Neuronal stem cell (in vitro differentiated cells): ENCODE results near the gene FBF1.

ENCODE experiments used
- DNase-seq: peaks from one replicate; pipeline ENCODE4 v3.0.0-alpha.2; 2013; ENCODE audit warnings: low spot score
- H2AFZ ChIP-seq: one replicate; pipeline ENCODE4 v1.6.1; 2013; ENCODE audit warnings: mild to moderate bottlenecking, low read length, inconsistent platforms
- H2AK5ac ChIP-seq: 2 replicates; pipeline ENCODE4 v1.6.1; 2013; ENCODE audit warnings: low read depth, mild to moderate bottlenecking, inconsistent platforms, low read length, moderate library complexity, mixed read lengths
- H2BK120ac ChIP-seq: 2 replicates; pipeline ENCODE4 v1.6.1; 2013; ENCODE audit warnings: low read depth, mild to moderate bottlenecking, inconsistent platforms, low read length, moderate library complexity, mixed read lengths
- H2BK12ac ChIP-seq: one replicate; pipeline ENCODE4 v1.6.1; 2013; ENCODE audit warnings: low read length, inconsistent platforms
- H2BK15ac ChIP-seq: 2 replicates; pipeline ENCODE4 v1.6.1; 2013; ENCODE audit warnings: mild to moderate bottlenecking, low read length, inconsistent platforms, mixed read lengths
- H2BK5ac ChIP-seq: one replicate; pipeline ENCODE4 v1.6.1; 2013; ENCODE audit warnings: inconsistent platforms, mild to moderate bottlenecking, low read length, moderate library complexity
- H3K14ac ChIP-seq: one replicate; pipeline ENCODE4 v1.6.1; 2013; ENCODE audit warnings: low read length, inconsistent platforms
- H3K18ac ChIP-seq: 2 replicates; pipeline ENCODE4 v1.6.1; 2013; ENCODE audit warnings: low read length, inconsistent platforms
- H3K23ac ChIP-seq: 2 replicates; pipeline ENCODE4 v1.6.1; 2013; ENCODE audit warnings: low read depth, mild to moderate bottlenecking, mixed read lengths, low read length, inconsistent platforms; ENCODE audit not compliant: poor library complexity
- H3K27ac ChIP-seq: replicated peaks from 3 replicates; pipeline ENCODE4 v1.5.1; 2013; ENCODE audit warnings: low read length, inconsistent platforms
- H3K27me3 ChIP-seq, 3 experiments: 2 replicates each; pipeline ENCODE4 v1.6.1; 2013; ENCODE audit warnings: low read length in 3 of 3, mild to moderate bottlenecking in 2 of 3, inconsistent platforms in 1 of 3, low read depth in 1 of 3, mixed read lengths in 1 of 3, moderate library complexity in 1 of 3; ENCODE audit not compliant: control insufficient read depth in 3 of 3, insufficient read depth in 3 of 3
- H3K36me3 ChIP-seq, 2 donors: replicated peaks in 1 of 2; 2 replicates each; pipeline ENCODE4 v1.6.1; 2013; ENCODE audit warnings: low read length in 2 of 2; ENCODE audit not compliant: control insufficient read depth in 2 of 2, insufficient read depth in 2 of 2
- H3K4ac ChIP-seq: 2 replicates; pipeline ENCODE4 v1.6.1; 2013; ENCODE audit warnings: inconsistent platforms, mild to moderate bottlenecking, low read length, moderate library complexity
- H3K4me1 ChIP-seq, 2 donors: 1 replicate in 1 of 2; 2 replicates in 1 of 2; pipeline ENCODE4 v1.6.1; 2013; ENCODE audit warnings: low read length in 2 of 2, low read depth in 1 of 2; ENCODE audit not compliant: control insufficient read depth in 2 of 2, insufficient read depth in 1 of 2
- H3K4me2 ChIP-seq: one replicate; pipeline ENCODE4 v1.6.1; 2013; ENCODE audit warnings: mild to moderate bottlenecking, low read length, inconsistent platforms; ENCODE audit not compliant: insufficient read depth, poor library complexity, severe bottlenecking
- H3K4me3 ChIP-seq, 2 donors: 2 replicates each; pipeline ENCODE4 v1.5.1; 2013; ENCODE audit warnings: low read length in 2 of 2, mild to moderate bottlenecking in 2 of 2, inconsistent platforms in 1 of 2, moderate library complexity in 1 of 2
- H3K79me1 ChIP-seq: one replicate; pipeline ENCODE4 v1.6.1; 2013; ENCODE audit warnings: low read depth, mild to moderate bottlenecking, inconsistent platforms, low read length, moderate library complexity
- H3K9ac ChIP-seq: one replicate; pipeline ENCODE4 v1.6.1; 2013; ENCODE audit warnings: mild to moderate bottlenecking, low read depth, low read length, inconsistent platforms; ENCODE audit not compliant: poor library complexity
- H3K9me3 ChIP-seq, 2 donors: replicated peaks in 1 of 2; 2 replicates each; pipeline versions ENCODE3 to v1.6.1; 2013; ENCODE audit warnings: low read length in 2 of 2, mild to moderate bottlenecking in 2 of 2, inconsistent platforms in 1 of 2, low read depth in 1 of 2, mixed read lengths in 1 of 2, moderate library complexity in 1 of 2; ENCODE audit not compliant: control insufficient read depth in 2 of 2, insufficient read depth in 1 of 2
- H4K8ac ChIP-seq: one replicate; pipeline ENCODE4 v1.6.1; 2013; ENCODE audit warnings: low read depth, mild to moderate bottlenecking, inconsistent platforms, low read length, moderate library complexity
- H4K91ac ChIP-seq: one replicate; pipeline ENCODE4 v1.6.1; 2013; ENCODE audit warnings: low read length, low read depth, mild to moderate bottlenecking, inconsistent platforms; ENCODE audit not compliant: poor library complexity
- whole genome bisulfite sequencing, 2 donors: extraction: QIAGEN DNeasy Blood & Tissue Kit; methylation state at CpG; one replicate each; pipeline ENCODE4 v1.1.7; 2013; ENCODE audit warnings: missing lambda C conversion rate in 2 of 2, mixed read lengths in 1 of 2; ENCODE audit not compliant: insufficient read length in 2 of 2, insufficient replicate concordance in 1 of 2; ENCODE audit errors: extremely low coverage in 2 of 2; 5-methylcytosine and 5-hydroxymethylcytosine counted together

Gene FBF1

DNA sequence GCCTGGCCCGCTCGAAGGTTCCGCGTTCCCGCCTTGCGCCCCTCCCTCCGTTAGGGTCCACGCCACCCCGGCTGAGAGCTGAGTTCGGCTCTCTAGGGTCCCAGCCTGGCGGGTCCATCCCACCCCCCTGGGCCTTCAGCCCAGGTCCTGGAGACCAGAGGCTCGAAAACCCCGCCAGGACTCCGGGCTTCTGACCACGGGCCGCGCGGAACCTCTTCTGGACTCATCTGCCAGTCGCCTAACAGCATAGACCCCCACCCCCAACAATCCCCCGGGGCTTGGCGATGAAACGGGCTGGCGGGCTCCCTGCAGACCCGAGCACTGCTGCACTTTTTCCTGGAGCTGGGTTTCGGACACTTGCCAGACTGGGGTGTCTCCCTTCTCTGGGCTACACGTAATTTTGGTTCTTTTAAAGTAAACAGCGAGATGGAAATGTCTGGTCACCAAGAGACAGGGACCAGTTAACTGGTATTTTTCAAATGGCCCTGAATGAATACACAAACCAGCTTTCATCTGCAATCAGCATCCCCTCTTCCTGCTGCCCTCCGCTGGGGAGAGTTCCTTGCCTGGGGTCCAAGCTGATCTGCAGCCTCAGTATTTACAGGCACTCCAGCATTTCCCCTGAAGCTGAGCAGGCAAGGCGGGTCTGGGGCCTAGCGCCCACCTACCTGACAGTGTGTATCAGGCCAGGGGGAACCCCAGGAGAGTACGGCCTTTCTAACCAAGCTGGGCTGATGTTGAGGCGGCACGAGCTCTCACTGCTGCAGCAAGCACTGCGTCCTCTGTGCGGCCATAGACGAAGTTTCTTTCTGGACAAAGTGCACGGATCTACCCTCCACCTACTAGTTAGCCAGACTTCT is 43.5 kb downstream of the FBF1 start:
- peak overlapping the region; percentile 51 for H3K27ac ChIP-seq
- H3K14ac ChIP-seq = no peak overlapping the region
- H2BK15ac ChIP-seq = no peak overlapping the region
- no peaks in the 10 kb centered on the region for H3K9me3 ChIP-seq
- H2AK5ac ChIP-seq = peak overlapping the region; percentile 83
- peak overlapping the region; percentile 96 for H3K18ac ChIP-seq
- no peak overlapping the region for H3K4ac ChIP-seq
- peak overlapping the region; percentile 91 for H2AFZ ChIP-seq
- H4K8ac ChIP-seq = no peak overlapping the region
- no peak overlapping the region for H4K91ac ChIP-seq
- no peak overlapping the region for H2BK120ac ChIP-seq
- no peaks in the 10 kb centered on the region for H3K27me3 ChIP-seq
- DNase-seq = no peak
- peak overlapping the region; percentile 76 for H3K9ac ChIP-seq
- no peak overlapping the region for H3K4me3 ChIP-seq
- H3K4me2 ChIP-seq = peak overlapping the region; percentile 69
- peaks cover 0 to 13% of the 10 kb centered on the region in 2 donors for H3K4me1 ChIP-seq
- WGBS, 2 donors = no CpG with 5 or more reads among the region's 37 CpGs
- peak overlapping the region; percentile 72 for H2BK5ac ChIP-seq
- peaks cover 16% of the 10 kb centered on the region for H3K79me1 ChIP-seq
- H3K36me3 ChIP-seq = peaks cover 33 to 53% of the 10 kb centered on the region in 2 donors
- no peak overlapping the region for H2BK12ac ChIP-seq
- peak overlapping the region; percentile 98 for H3K23ac ChIP-seq

- Histone ChIP-seq H4K8ac (no peak within 1 kb of the TSS), H3K4ac (no peak within 1 kb of the TSS), H3K14ac (peak within 1 kb of the TSS; percentile 94), H2AFZ (peak within 1 kb of the TSS; percentile 91), H2BK15ac (peak within 1 kb of the TSS; percentile 94), H3K36me3 (peaks cover 31 to 45% of the 10 kb centered on the region in 2 donors), H3K23ac (peak within 1 kb of the TSS; percentile 98), H4K91ac (no peak within 1 kb of the TSS), H3K27me3 (no peaks in the 10 kb centered on the region), H2BK120ac (no peak within 1 kb of the TSS), H3K9me3 (no peaks in the 10 kb centered on the region), H3K79me1 (peaks cover 16% of the 10 kb centered on the region), H2BK12ac (peak within 1 kb of the TSS; percentile 4), H3K4me3 (peak within 1 kb of the TSS; percentile 62 to 99), H3K9ac (peak within 1 kb of the TSS; percentile 97), H3K4me1 (peaks cover 0 to 13% of the 10 kb centered on the region in 2 donors), H2BK5ac (peak within 1 kb of the TSS; percentile 72), H3K4me2 (peak within 1 kb of the TSS; percentile 69), H2AK5ac (peak within 1 kb of the TSS; percentile 83), H3K27ac (peak within 1 kb of the TSS; percentile 84), H3K18ac (peak within 1 kb of the TSS; percentile 99)
- DNase-seq = peak; percentile 80
- no CpG with 5 or more reads among the region's 102 CpGs for WGBS, 2 donors
Observed at GRCh38 chr17:75896415-75897159, 44.3 kb downstream of the FBF1 start, which contains the start of gene TRIM65. TRIM65 (minus strand) TSS chr17:75896951; CDS start chr17:75896937, 14 bp downstream.

DNA sequence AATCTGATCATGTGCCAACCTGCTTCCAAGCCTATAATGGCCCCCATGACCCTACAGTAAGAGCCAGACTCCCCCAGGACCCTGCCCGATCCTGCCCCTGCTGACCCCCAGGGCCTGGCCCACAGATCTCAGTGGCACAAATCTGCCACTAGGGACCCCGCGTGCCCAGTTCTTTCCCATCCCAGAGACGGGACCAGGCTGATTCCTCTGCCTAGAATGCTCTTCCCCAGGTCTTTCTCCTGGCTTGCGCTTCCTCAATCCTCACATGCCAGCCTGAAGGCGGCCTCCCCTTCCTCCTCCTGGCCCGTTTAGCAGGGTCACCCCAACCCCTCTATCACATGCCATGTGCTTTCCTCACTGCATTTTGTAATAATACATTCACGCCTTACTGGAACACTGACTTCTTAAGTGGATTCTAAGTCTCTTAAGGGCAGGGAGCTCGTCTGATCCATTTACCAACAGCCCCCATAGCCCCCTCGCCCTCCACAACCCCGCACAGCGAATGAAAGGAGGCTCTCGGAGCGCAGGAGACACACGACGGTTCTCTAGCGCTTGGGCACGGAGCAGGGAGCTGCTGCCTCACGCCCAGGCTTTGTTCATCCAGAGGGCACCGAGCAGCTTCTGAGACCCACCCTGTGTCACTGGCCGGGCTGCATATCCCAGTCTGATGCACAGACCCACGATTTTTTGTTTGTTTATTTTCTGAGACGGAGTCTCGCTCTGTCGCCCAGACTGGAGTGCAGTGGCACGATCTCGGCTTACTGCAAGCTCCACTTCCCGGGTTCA is 45.3 kb downstream of the FBF1 start:
- H3K79me1 ChIP-seq = peaks cover 15% of the 10 kb centered on the region
- H2BK5ac ChIP-seq = no peak overlapping the region
- no peak overlapping the region for H3K27ac ChIP-seq
- H3K27me3 ChIP-seq = no peaks in the 10 kb centered on the region
- H3K14ac ChIP-seq = peak overlapping the region; percentile 94
- peak overlapping the region; percentile 37 for H3K23ac ChIP-seq
- no peak overlapping the region for H3K4ac ChIP-seq
- peak overlapping the region; percentile 82 for H2AK5ac ChIP-seq
- H3K36me3 ChIP-seq = peaks cover 27 to 35% of the 10 kb centered on the region in 2 donors
- no peak for DNase-seq
- peak overlapping the region; percentile 23 for H2BK15ac ChIP-seq
- peak overlapping the region; percentile 63 for H3K4me2 ChIP-seq
- no peak overlapping the region for H4K8ac ChIP-seq
- H3K18ac ChIP-seq = peak overlapping the region; percentile 90
- H2BK12ac ChIP-seq = peak overlapping the region; percentile 4
- peak overlapping the region; percentile 32 to 56 for H3K4me3 ChIP-seq
- H2AFZ ChIP-seq = no peak overlapping the region
- H2BK120ac ChIP-seq = peak overlapping the region; percentile 42
- H3K9ac ChIP-seq = peak overlapping the region; percentile 53
- H3K9me3 ChIP-seq = no peaks in the 10 kb centered on the region
- peaks cover 0 to 13% of the 10 kb centered on the region in 2 donors for H3K4me1 ChIP-seq
- no CpG with 5 or more reads among the region's 28 CpGs for WGBS, 2 donors
- H4K91ac ChIP-seq = no peak overlapping the region
